Activated T-cell treated with anti-CD3 and anti-CD28 coated beads for 24 hours (primary cell): ENCODE data around the gene STEAP1B.

Source experiments
- DNase-seq: peaks from one replicate; pipeline ENCODE4 v3.0.0-alpha.2; 2020; ENCODE audit warnings: low read depth

The STEAP1B gene

GRCh38 chr7:22399546-22399945, 100.4 kb downstream of the STEAP1B start:
- no peak for DNase-seq

DNA sequence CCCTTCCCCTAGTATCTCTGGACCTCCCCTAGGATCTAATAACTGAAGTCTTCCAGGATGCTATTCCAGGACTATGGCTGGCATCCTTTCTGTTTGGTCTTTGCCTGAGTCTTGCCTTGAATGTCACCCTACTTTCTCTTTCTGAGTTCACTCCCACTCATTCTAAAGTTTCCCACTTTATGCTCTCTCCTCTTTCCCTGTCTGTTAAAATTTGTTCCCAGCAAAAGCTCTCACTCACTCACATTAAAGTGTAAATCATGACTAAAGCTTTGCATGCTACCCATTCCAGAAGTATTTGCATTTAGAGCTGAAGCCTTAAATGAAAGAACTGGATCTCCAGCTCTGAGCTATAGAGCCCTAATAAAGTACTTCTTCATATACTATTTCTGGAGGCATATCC, 100.9 kb downstream of the STEAP1B start:
- no peak for DNase-seq

GRCh38 chr7:22397981-22398380, 102.0 kb downstream of the STEAP1B start:
- no peak for DNase-seq

GRCh38 chr7:22395222-22395621, 104.8 kb downstream of the STEAP1B start:
- DNase-seq, result no peak

GRCh38 chr7:22394739-22395138, 105.2 kb downstream of the STEAP1B start:
- no peak for DNase-seq

GRCh38 chr7:22393913-22394729, 105.9 kb downstream of the STEAP1B start:
- DNase-seq, result no peak

- no peak for DNase-seq
These were observed 109.5 kb downstream of the STEAP1B start for GRCh38 chr7:22390516-22390915.

GRCh38 chr7:22389892-22390291, 110.1 kb downstream of the STEAP1B start:
- DNase-seq, result no peak

DNA sequence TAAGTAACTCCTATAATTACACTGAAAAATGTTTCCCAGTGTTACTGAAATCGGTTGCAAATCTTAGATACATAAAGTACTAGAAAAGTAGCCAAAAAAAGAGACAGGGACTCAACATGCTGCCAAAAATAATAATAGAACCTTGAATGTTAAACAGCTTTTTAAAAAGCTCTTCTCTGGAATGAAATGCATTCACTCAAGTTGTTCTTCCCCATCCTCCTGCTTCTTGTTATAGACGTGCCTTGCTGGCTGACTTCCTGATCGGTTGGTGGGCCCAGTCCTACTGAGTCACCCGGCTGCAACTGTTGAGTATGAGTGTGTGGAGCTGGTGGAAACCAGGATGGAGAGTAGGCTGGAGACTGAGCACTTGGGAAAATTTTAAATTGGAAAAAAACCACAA, 112.4 kb downstream of the STEAP1B start:
- no peak for DNase-seq

- DNase-seq, result no peak
These were observed 113.1 kb downstream of the STEAP1B start for GRCh38 chr7:22386865-22387264.

DNA sequence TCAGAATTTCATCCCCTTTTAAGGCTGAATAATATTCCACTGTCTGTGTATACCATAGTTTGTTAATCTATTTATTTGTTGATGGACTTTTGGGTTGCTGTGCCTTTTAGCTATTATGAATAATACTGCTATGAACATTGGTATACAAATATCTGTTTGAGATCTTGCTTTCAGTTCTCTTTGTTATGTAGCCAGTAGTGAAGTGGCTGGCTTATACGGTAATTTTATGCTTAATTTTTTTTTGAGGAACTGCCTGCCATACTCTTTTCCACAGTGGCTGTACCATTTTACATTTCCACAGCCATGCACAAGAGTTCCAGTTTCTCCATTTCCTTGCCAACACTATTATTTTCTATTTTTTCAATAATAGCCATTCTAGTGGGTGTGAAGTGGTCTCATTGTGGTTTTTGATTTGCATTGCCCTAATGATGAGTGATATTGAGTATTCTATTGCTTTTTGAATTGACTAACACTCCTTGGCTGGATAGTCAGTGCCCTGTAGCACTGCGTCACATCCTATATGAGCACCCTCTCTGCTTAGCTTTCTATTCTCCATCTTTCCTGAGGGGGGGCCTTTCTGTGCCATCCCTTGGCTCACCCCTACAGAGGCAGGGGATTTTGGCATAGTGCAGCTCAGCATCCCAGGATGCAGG, 113.7 kb downstream of the STEAP1B start:
- DNase-seq, result no peak

GRCh38 chr7:22385326-22385725, 114.7 kb downstream of the STEAP1B start:
- no peak for DNase-seq

DNA sequence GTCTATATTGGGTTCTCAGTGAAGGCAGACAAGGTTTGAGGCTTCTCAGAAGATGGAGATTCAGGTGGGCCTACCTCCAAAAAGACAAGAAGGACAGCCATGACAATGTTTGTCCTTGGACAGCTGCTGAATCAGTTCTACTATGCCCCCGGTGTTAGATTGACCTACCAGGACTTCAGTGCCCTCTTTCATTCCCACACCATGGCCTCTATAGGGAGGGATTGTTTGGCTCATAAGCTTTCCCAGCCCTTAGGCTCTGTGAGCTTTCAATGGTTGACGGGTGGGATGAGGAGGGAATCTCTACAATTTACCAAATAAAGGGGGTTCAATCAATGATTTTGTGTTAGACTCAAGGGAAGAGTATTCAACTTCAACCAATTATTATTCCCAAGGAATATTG, 119.7 kb downstream of the STEAP1B start:
- DNase-seq, result no peak

GRCh38 chr7:22378199-22378980, 121.6 kb downstream of the STEAP1B start:
- DNase-seq, result no peak

DNA sequence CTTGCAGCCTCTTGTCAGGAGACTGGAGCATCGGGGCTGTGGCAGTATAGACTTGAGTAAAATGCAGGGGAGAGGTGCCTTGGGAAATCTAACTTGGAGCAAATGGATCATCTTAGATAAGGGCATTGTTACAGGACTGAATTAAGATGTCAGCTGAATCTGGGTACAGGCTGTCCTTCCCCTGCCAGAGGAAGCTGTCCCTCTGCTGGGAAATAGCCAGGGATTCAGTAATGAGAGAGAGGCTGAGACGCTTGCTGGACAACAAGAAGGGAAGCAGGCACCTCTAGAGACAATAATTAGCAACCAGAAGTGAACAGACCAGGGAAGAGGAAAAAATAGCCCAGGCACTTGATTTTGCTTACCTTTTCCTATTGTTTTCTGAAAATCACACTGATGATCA, 122.3 kb downstream of the STEAP1B start:
- no peak for DNase-seq

- DNase-seq, result no peak
These were observed 124.5 kb downstream of the STEAP1B start for GRCh38 chr7:22375359-22376048.

DNA sequence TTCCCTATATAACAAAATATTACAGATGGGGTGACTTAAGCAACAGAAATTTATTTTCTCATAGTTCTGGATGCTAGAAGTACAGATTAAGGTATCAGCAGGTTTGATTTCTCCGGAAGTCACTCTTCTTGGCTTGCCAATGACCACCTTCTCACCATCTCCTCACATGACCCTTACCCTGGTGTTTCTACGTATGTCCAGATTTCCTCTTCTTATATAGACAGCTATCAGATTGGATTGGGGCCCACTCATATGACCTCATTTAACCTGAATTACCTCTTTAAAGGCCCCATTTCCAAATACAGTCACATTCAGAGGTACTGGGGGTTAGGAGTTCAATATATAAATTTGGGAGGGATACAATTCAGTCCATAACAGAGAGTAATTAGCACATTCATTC, 126.1 kb downstream of the STEAP1B start:
- DNase-seq, result no peak

GRCh38 chr7:22373388-22373787, 126.6 kb downstream of the STEAP1B start:
- no peak for DNase-seq

GRCh38 chr7:22372863-22373262, 127.1 kb downstream of the STEAP1B start:
- no peak for DNase-seq

GRCh38 chr7:22371878-22372277, 128.1 kb downstream of the STEAP1B start:
- no peak for DNase-seq
